Measurements from ENCODE around the gene MOV10L1.

MOV10L1 gene

GRCh38 chr22:50058906-50059880 lies 30.6 kb upstream of the MOV10L1 start:
- DNase-seq (ENCODE audit: low read depth) = peak; percentile 37

- DNase-seq (ENCODE audit: low read depth) = no peak
Measured at GRCh38 chr22:50059881-50060262, 29.9 kb upstream of the MOV10L1 start.

- DNase-seq (ENCODE audit: low read depth) = no peak
Measured at GRCh38 chr22:50060441-50061140, 29.2 kb upstream of the MOV10L1 start.

- no peak for DNase-seq (ENCODE audit: low read depth)
Measured at GRCh38 chr22:50061141-50061823, 28.5 kb upstream of the MOV10L1 start.

- DNase-seq (ENCODE audit: low read depth) = no peak
Measured at GRCh38 chr22:50061824-50062355, 27.9 kb upstream of the MOV10L1 start.

- no peak for DNase-seq (ENCODE audit: low read depth)
Measured at GRCh38 chr22:50062509-50063135, 27.2 kb upstream of the MOV10L1 start.

- DNase-seq (ENCODE audit: low read depth) = no peak
Measured at GRCh38 chr22:50063589-50064393, 26.0 kb upstream of the MOV10L1 start.

- DNase-seq (ENCODE audit: low read depth) = no peak
Measured at GRCh38 chr22:50064453-50064852, 25.4 kb upstream of the MOV10L1 start.

GRCh38 chr22:50067244-50067643 lies 22.6 kb upstream of the MOV10L1 start:
- DNase-seq (ENCODE audit: low read depth) = no peak

GRCh38 chr22:50068096-50068495 lies 21.7 kb upstream of the MOV10L1 start:
- DNase-seq (ENCODE audit: low read depth) = no peak

- DNase-seq (ENCODE audit: low read depth) = no peak
Measured at GRCh38 chr22:50070366-50070765, 19.4 kb upstream of the MOV10L1 start.

GRCh38 chr22:50071432-50072166 lies 18.2 kb upstream of the MOV10L1 start:
- DNase-seq (ENCODE audit: low read depth) = no peak

- DNase-seq (ENCODE audit: low read depth) = no peak
Measured at GRCh38 chr22:50072167-50072555, 17.6 kb upstream of the MOV10L1 start.

- DNase-seq (ENCODE audit: low read depth) = no peak
Measured at GRCh38 chr22:50072714-50073538, 16.9 kb upstream of the MOV10L1 start.

GRCh38 chr22:50074056-50074455 lies 15.8 kb upstream of the MOV10L1 start:
- no peak for DNase-seq (ENCODE audit: low read depth)

- DNase-seq (ENCODE audit: low read depth) = peak; percentile 10
Measured at GRCh38 chr22:50074551-50075530, 15.0 kb upstream of the MOV10L1 start.

GRCh38 chr22:50076646-50077535 lies 12.9 kb upstream of the MOV10L1 start:
- no peak for DNase-seq (ENCODE audit: low read depth)

Measured in iris pigment epithelial cell (primary cell).